SU-DHL-6 (cell line): Measurements from ENCODE around the gene ZNF804B.

ENCODE experiments used
- H2AFZ ChIP-seq: fragments of 200-600 bp; sonication (generic); 2 replicates; pipeline ENCODE4 v1.6.1; 2014; ENCODE audit warnings: low read depth, mild to moderate bottlenecking, moderate library complexity, mixed read lengths, antibody characterized with exemption, low read length; ENCODE audit not compliant: severe bottlenecking
- H3F3A ChIP-seq: fragments of 200-600 bp; shearing (Covaris generic); 2 replicates; pipeline ENCODE4 v1.6.0; 2016; ENCODE audit warnings: antibody characterized with exemption, mild to moderate bottlenecking; ENCODE audit not compliant: insufficient read depth
- H3K27ac ChIP-seq: fragments of 200-600 bp; sonication (generic); 2 replicates; pipeline ENCODE4 v1.5.1; 2016; ENCODE audit warnings: low read depth, mild to moderate bottlenecking, low read length, moderate library complexity, mixed read lengths
- H3K27me3 ChIP-seq: fragments of 200-600 bp; sonication (generic), shearing (Covaris generic); 2 replicates; pipeline ENCODE4 v1.6.0; 2014; ENCODE audit warnings: mild to moderate bottlenecking, low read length
- H3K36me3 ChIP-seq: fragments of 200-600 bp; sonication (generic); 2 replicates; pipeline ENCODE4 v1.6.1; 2014; ENCODE audit warnings: mild to moderate bottlenecking, low read length, mixed read lengths
- H3K4me2 ChIP-seq: fragments of 300-600, 200-600 bp; shearing (Covaris generic), sonication (generic); 2 replicates; pipeline ENCODE4 v1.6.0; 2014; ENCODE audit warnings: low read length, low read depth, mild to moderate bottlenecking; ENCODE audit not compliant: poor library complexity, severe bottlenecking
- H3K4me3 ChIP-seq: fragments of 200-600 bp; sonication (generic); 2 replicates; pipeline ENCODE4 v1.5.1; 2014; ENCODE audit warnings: antibody characterized with exemption, low read length, mild to moderate bottlenecking, mixed read lengths; ENCODE audit not compliant: insufficient read depth, poor library complexity, severe bottlenecking
- H3K79me2 ChIP-seq: fragments of 200-600 bp; sonication (generic); 2 replicates; pipeline ENCODE4 v1.6.1; 2014; ENCODE audit warnings: mild to moderate bottlenecking, low read length, moderate library complexity; ENCODE audit not compliant: insufficient read depth
- H3K9ac ChIP-seq: fragments of 200-600 bp; sonication (generic); 2 replicates; pipeline ENCODE4 v1.7.0; 2014; ENCODE audit warnings: mild to moderate bottlenecking, low read length
- H3K9me2 ChIP-seq: fragments of 200-600 bp; sonication (generic); replicated peaks from 2 replicates; pipeline ENCODE4 v1.6.1; 2014; ENCODE audit warnings: low read length; ENCODE audit not compliant: insufficient read depth
- H3K9me3 ChIP-seq: fragments of 200-600 bp; sonication (generic); 2 replicates; pipeline ENCODE4 v1.6.1; 2014; ENCODE audit warnings: low read length, mixed read lengths; ENCODE audit not compliant: insufficient read depth
- H4K20me1 ChIP-seq: fragments of 200-600 bp; sonication (generic); 2 replicates; pipeline ENCODE4 v1.6.1; 2014; ENCODE audit warnings: low read depth, mild to moderate bottlenecking, antibody characterized with exemption, low read length, moderate library complexity, mixed read lengths
- CTCF ChIP-seq: fragments of 200-600 bp; sonication (generic); IDR thresholded peaks from one replicate; pipeline ENCODE4 v1.5.1; 2017; ENCODE audit warnings: antibody characterized with exemption, mild to moderate bottlenecking, low read length, moderate library complexity; ENCODE audit not compliant: insufficient read depth, poor library complexity, severe bottlenecking
- EZH2phosphoT487 ChIP-seq: fragments of 200-600 bp; sonication (generic), shearing (Covaris generic); conservative IDR thresholded peaks from 2 replicates; pipeline ENCODE4 v1.6.1; 2018; ENCODE audit warnings: mild to moderate bottlenecking, antibody characterized with exemption, low read length, moderate library complexity, mixed read lengths

The ZNF804B gene

GRCh38 chr7:88775838-88776237 is 16.3 kb downstream of the ZNF804B start:
- Histone ChIP-seq H3K9me2 (peaks cover 3% of the 10 kb centered on the region; the same call in 1 of the 2 replicates), H3K9ac (no peak overlapping the region), H3K36me3 (no peaks in the 10 kb centered on the region), H3F3A (no peaks in the 10 kb centered on the region), H3K9me3 (no peaks in the 10 kb centered on the region), H3K27me3 (no peaks in the 10 kb centered on the region), H3K4me2 (no peak overlapping the region), H3K79me2 (no peaks in the 10 kb centered on the region), H4K20me1 (no peaks in the 10 kb centered on the region), H2AFZ (no peak overlapping the region), H3K27ac (no peak overlapping the region), H3K4me3 (no peak overlapping the region)
- TF ChIP-seq CTCF (no peak), EZH2phosphoT487 (no peak)

GRCh38 chr7:88787777-88788176 is 28.3 kb downstream of the ZNF804B start:
- Histone ChIP-seq H3K79me2 (no peaks in the 10 kb centered on the region), H3K9me3 (no peaks in the 10 kb centered on the region), H3K4me3 (no peak overlapping the region), H3F3A (no peaks in the 10 kb centered on the region), H3K27me3 (no peaks in the 10 kb centered on the region), H4K20me1 (no peaks in the 10 kb centered on the region), H3K9me2 (no peaks in the 10 kb centered on the region), H3K4me2 (no peak overlapping the region), H3K9ac (no peak overlapping the region), H2AFZ (peak overlapping the region; percentile 23), H3K27ac (no peak overlapping the region), H3K36me3 (no peaks in the 10 kb centered on the region)
- TF ChIP-seq CTCF (no peak), EZH2phosphoT487 (no peak)

GRCh38 chr7:88789480-88790064 is 30.1 kb downstream of the ZNF804B start:
- Histone ChIP-seq H3K79me2 (no peaks in the 10 kb centered on the region), H4K20me1 (no peaks in the 10 kb centered on the region), H3K4me2 (no peak overlapping the region), H3K9me2 (no peaks in the 10 kb centered on the region), H3K27me3 (no peaks in the 10 kb centered on the region), H3K9me3 (no peaks in the 10 kb centered on the region), H3K9ac (no peak overlapping the region), H3F3A (no peaks in the 10 kb centered on the region), H3K4me3 (no peak overlapping the region), H3K27ac (no peak overlapping the region), H2AFZ (peak overlapping the region; percentile 65), H3K36me3 (no peaks in the 10 kb centered on the region)
- TF ChIP-seq CTCF = peak; percentile 85
- no peak for TF ChIP-seq EZH2phosphoT487

- Histone ChIP-seq H3K9ac (no peak overlapping the region), H3F3A (no peaks in the 10 kb centered on the region), H3K27me3 (no peaks in the 10 kb centered on the region), H2AFZ (no peak overlapping the region), H3K9me2 (no peaks in the 10 kb centered on the region), H3K36me3 (no peaks in the 10 kb centered on the region), H3K9me3 (no peaks in the 10 kb centered on the region), H4K20me1 (no peaks in the 10 kb centered on the region), H3K79me2 (no peaks in the 10 kb centered on the region), H3K27ac (no peak overlapping the region), H3K4me2 (no peak overlapping the region), H3K4me3 (no peak overlapping the region)
- TF ChIP-seq CTCF (no peak), EZH2phosphoT487 (no peak)
Measured at GRCh38 chr7:88791891-88792290, 32.4 kb downstream of the ZNF804B start.
